ENCODE measurements around the gene BIRC7.

The BIRC7 gene

DNA sequence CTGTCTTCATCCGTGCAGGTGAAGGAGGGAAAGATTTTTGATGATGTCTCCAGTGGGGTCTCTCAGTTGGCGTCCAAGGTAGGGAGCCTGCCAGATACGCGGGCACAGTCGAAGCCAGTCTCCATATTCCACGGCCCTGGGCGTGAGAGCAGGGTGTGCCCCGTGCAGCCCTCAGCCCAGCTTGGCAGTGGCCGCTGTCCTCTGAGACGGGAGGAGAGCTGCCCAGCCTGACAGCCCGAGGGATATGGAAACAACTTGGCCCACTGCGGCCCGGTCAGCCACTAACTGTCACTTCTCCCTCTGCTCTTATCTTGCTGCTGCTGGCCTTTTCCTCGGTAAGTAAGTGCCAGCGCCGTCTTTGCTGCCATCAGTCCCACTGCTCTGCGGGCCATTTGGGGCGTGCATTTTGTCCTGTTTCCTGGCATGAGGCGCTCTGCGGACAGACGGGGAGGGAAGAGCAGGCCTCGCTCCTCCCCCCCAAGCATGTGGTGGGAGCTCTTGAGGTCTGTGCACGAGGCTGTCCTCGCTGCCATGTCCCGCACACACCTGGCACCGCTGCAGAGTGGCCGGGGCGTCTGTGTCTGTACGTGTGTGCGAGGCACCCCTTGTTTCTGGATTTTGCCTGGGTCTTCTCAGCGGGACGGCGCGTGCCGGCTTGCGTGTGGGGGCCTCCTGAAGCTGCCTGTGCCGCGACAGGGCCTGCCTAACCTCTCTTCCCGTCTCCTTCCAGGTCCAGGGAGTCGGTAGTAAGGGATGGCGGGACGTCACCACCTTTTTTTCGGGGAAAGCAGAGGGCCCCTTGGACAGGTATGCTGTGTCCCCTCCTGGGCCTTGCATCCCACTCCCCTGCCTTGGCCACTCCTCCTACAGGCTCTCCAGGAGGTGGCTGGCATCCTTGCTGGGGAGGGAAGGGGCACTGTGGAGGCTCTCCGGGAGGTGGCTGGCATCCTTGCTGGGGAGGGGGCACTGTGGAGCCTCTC lies 50.2 kb downstream of the BIRC7 start:
- Mint-ChIP-seq H3K4me1 (peaks cover 2% of the 10 kb centered on the region), H3K27me3 (no peaks in the 10 kb centered on the region), H3K4me3 (no peak overlapping the region), H3K9me3 (no peaks in the 10 kb centered on the region), H3K27ac (no peak overlapping the region), H3K36me3 (peaks cover 7% of the 10 kb centered on the region)
- ATAC-seq (ENCODE audit: low read depth) (no peak), DNase-seq (ENCODE audit: low spot score in 2 of 2) (no peak)

DNA sequence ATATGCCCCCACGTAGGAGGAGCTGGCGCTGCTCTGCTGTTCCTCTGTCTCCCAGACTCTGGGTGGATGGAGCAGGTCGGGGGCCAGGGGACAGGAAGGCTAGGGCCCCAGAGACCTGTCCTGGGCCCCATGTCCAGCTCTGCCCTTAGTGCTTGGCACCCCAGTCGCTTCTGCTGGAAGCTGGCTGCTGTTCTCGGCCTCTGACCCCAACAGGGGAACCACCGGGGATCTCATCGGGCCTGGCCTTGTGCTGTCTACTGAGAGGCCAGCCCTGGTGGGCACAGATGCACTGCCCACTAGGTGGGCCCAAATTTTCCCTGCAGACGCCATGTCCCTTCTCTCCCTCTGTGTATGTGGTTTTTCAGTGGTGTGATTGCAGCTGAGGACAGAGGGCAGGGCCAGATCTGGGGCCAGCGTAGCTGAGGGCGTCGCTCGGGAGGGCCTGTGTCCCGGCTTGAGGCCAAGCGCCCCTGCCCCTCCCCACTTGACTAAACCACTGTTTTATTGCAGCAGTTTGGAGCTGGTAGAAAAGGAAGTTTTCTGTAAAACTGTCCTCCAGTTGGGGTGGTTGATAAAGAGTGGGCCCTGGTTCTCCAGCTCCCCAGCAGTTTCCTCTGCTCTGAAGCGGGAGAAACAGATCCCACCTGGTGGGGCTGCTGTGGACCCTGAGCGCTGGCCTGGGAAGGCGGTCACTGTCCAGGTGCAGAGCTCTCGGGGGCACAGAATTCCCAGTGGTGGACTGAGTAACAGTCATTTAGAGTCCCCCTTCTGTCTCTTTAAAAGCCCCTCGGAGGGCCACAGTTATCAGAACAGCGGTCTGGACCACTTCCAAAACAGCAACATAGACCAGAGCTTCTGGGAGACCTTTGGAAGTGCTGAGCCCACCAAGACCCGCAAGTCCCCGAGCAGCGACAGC lies 51.3 kb downstream of the BIRC7 start:
- H3K27me3 Mint-ChIP-seq, result no peaks in the 10 kb centered on the region
- ATAC-seq (ENCODE audit: low read depth), result no peak
- H3K4me1 Mint-ChIP-seq, result peaks cover 2% of the 10 kb centered on the region
- H3K27ac Mint-ChIP-seq, result no peak overlapping the region
- no peak for DNase-seq (ENCODE audit: low spot score in 2 of 2)
- H3K36me3 Mint-ChIP-seq, result peaks cover 7% of the 10 kb centered on the region
- no peak overlapping the region for H3K4me3 Mint-ChIP-seq
- H3K9me3 Mint-ChIP-seq, result no peaks in the 10 kb centered on the region

- no peak overlapping the region for H3K27ac Mint-ChIP-seq
- no peak overlapping the region for H3K4me3 Mint-ChIP-seq
- H3K4me1 Mint-ChIP-seq, result no peaks in the 10 kb centered on the region
Observed at GRCh38 chr20:63287697-63288580, 52.2 kb downstream of the BIRC7 start.

GRCh38 chr20:63288581-63289251 lies 53.0 kb downstream of the BIRC7 start:
- no peak overlapping the region for H3K4me3 Mint-ChIP-seq
- DNase-seq (ENCODE audit: low spot score in 2 of 2) (no peak), ATAC-seq (ENCODE audit: low read depth) (no peak)
- no peak overlapping the region for H3K27ac Mint-ChIP-seq
- H3K9me3 Mint-ChIP-seq, result no peaks in the 10 kb centered on the region
- peaks cover 7% of the 10 kb centered on the region for H3K36me3 Mint-ChIP-seq
- no peaks in the 10 kb centered on the region for H3K4me1 Mint-ChIP-seq
- H3K27me3 Mint-ChIP-seq, result no peaks in the 10 kb centered on the region

More at GRCh38 chr20:63287697-63288580, 52.2 kb downstream of the BIRC7 start:
- Mint-ChIP-seq H3K36me3 (peaks cover 7% of the 10 kb centered on the region), H3K27me3 (no peaks in the 10 kb centered on the region), H3K9me3 (no peaks in the 10 kb centered on the region)
- ATAC-seq (ENCODE audit: low read depth) (no peak), DNase-seq (ENCODE audit: low spot score in 2 of 2) (no peak)

- ATAC-seq (ENCODE audit: low read depth) (no peak), DNase-seq (ENCODE audit: low spot score in 2 of 2) (no peak)
- Mint-ChIP-seq H3K9me3 (no peaks in the 10 kb centered on the region), H3K4me3 (no peak overlapping the region), H3K4me1 (no peaks in the 10 kb centered on the region), H3K27me3 (peaks cover 1% of the 10 kb centered on the region), H3K36me3 (peaks cover 7% of the 10 kb centered on the region), H3K27ac (no peak overlapping the region)
Observed at GRCh38 chr20:63289311-63290135, 53.8 kb downstream of the BIRC7 start.

Data from memory B cell (primary cell).